ENCODE results near the gene EPHB4.

EPHB4 gene

GRCh38 chr7:100867776-100868485 lies 40.6 kb upstream of the EPHB4 start:
- DNase-seq (ENCODE audit: low read depth): peak; percentile 35
- TF ChIP-seq CTCF (IDR thresholded peaks at IDR 0.05; ENCODE audit: low read depth, low read length): no peak
- TF ChIP-seq, protein P1, sequence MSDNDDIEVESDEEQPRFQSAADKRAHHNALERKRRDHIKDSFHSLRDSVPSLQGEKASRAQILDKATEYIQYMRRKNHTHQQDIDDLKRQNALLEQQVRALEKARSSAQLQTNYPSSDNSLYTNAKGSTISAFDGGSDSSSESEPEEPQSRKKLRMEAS (IDR thresholded peaks at IDR 0.05; ENCODE audit: low read depth, low read length): peak; percentile 32; the same call in 1 of the 2 replicates
- H3K4me3 ChIP-seq (ENCODE audit: low read depth, low read length): peak overlapping the region; percentile 83

DNA sequence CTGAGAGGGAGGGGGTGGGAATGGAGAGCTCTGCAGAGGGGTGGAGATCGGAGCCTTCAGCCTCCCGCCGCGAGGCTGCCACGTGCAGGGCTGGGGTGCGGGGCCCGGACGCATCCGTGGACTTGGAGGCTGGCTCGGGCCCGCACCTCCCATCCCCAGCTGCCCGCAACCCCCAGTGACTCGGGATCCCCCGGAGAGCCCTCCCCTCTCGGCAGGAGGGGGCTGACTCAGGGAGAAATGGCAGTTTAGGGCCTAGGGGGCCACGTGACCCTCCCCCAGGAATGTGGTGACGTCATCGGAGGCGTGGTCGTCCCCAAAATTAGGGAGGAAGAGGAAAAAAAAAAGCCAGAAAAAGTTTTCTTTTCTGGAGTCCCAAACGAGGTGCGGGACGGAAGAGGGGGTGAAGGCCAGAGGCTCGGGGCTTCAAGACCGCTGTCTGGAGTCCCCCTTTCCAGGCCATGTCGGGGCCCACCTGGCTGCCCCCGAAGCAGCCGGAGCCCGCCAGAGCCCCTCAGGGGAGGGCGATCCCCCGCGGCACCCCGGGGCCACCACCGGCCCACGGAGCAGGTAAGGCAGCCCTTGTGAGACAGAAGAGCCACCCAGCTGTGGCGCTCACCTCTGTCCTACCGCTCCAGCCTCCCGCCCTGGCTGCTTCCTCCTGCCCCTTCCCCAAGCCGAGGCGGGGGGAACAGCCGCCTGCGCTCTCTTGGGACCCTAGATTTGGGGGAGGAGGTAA lies 39.9 kb upstream of the EPHB4 start, which contains the start of gene TRIP6:
TRIP6 (plus strand) TSS at position 348 of the 736 bp plus-strand sequence; CDS start at position 459, 111 bp downstream.
- peak; percentile 95 for DNase-seq (ENCODE audit: low read depth)
- peak within 1 kb of the TSS; percentile 83 for H3K4me3 ChIP-seq (ENCODE audit: low read depth, low read length)
- peak; percentile 100 for TF ChIP-seq MYC (IDR thresholded peaks at IDR 0.05; ENCODE audit: low read depth, low read length)
- TF ChIP-seq POLR2A (IDR thresholded peaks at IDR 0.05; ENCODE audit: extremely low read depth, insufficient read length): peak; percentile 75
- TF ChIP-seq, protein P1 (IDR thresholded peaks at IDR 0.05; ENCODE audit: low read depth, low read length): peak; percentile 98
- TF ChIP-seq CTCF (IDR thresholded peaks at IDR 0.05; ENCODE audit: low read depth, low read length): no peak

GRCh38 chr7:100866729-100867039 lies 39.4 kb upstream of the EPHB4 start:
- H3K4me3 ChIP-seq (ENCODE audit: low read depth, low read length): peak overlapping the region; percentile 83
- TF ChIP-seq CTCF (IDR thresholded peaks at IDR 0.05; ENCODE audit: low read depth, low read length): no peak
- TF ChIP-seq, protein P1 (IDR thresholded peaks at IDR 0.05; ENCODE audit: low read depth, low read length): no peak
- TF ChIP-seq POLR2A (IDR thresholded peaks at IDR 0.05; ENCODE audit: extremely low read depth, insufficient read length): no peak
- no peak for TF ChIP-seq MYC (IDR thresholded peaks at IDR 0.05; ENCODE audit: low read depth, low read length)
- no peak for DNase-seq (ENCODE audit: low read depth)

GRCh38 chr7:100865938-100866728 lies 38.8 kb upstream of the EPHB4 start:
- TF ChIP-seq MYC (IDR thresholded peaks at IDR 0.05; ENCODE audit: low read depth, low read length): no peak
- TF ChIP-seq, protein P1 (IDR thresholded peaks at IDR 0.05; ENCODE audit: low read depth, low read length): no peak
- no peak for TF ChIP-seq CTCF (IDR thresholded peaks at IDR 0.05; ENCODE audit: low read depth, low read length)
- TF ChIP-seq POLR2A (IDR thresholded peaks at IDR 0.05; ENCODE audit: extremely low read depth, insufficient read length): no peak
- no peak for DNase-seq (ENCODE audit: low read depth)
- peak overlapping the region; percentile 83 for H3K4me3 ChIP-seq (ENCODE audit: low read depth, low read length)

DNA sequence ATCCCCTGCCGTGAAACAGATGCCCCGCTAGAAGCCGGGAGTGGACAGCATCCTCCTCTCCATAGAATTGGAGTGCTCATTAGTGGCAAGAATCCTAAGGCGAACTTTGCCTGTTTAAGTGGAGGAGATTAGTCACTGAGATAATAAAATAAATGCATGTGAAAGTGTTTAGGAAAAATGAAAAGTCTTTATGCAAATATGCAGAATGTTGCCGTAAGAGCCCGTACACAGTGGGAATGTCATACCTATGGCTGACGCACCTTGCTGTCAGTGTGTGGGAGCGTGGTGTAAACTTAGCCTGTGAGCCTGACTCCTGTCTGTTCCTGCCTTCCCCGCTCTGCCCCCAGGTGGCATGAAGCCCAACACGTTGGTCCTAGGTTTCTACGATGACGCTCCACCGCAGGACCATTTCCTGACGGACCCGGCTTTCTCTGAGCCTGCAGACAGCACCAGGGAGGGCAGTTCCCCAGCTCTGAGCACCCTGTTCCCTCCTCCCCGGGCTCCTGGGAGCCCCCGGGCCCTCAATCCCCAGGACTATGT lies 38.1 kb upstream of the EPHB4 start:
- no peak for DNase-seq (ENCODE audit: low read depth)
- no peak overlapping the region for H3K4me3 ChIP-seq (ENCODE audit: low read depth, low read length)
- TF ChIP-seq, protein P1 (IDR thresholded peaks at IDR 0.05; ENCODE audit: low read depth, low read length): no peak
- TF ChIP-seq POLR2A (IDR thresholded peaks at IDR 0.05; ENCODE audit: extremely low read depth, insufficient read length): no peak
- TF ChIP-seq MYC (IDR thresholded peaks at IDR 0.05; ENCODE audit: low read depth, low read length): no peak
- no peak for TF ChIP-seq CTCF (IDR thresholded peaks at IDR 0.05; ENCODE audit: low read depth, low read length)
